Measurements from ENCODE around the gene NT5DC1.

The NT5DC1 gene

DNA sequence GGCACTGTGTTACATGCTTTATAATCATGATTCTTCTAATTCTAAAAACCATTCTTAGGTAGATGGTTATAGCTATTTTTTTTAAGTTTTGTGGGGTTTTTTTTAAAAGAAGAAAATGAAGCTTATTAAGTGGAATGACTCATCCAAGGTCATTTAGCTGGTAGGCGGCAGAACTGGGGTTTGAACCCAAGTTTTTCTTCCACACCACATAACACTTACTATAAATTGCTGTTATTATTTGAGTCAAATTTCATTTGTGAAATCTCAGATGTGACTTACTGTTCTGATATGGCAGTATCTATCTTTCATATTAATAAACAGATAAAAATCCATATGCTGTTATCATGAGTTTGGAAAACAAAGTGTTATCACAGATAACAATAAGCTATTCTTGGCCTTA lies 35.7 kb downstream of the NT5DC1 start:
- DNase-seq, result no peak

DNA sequence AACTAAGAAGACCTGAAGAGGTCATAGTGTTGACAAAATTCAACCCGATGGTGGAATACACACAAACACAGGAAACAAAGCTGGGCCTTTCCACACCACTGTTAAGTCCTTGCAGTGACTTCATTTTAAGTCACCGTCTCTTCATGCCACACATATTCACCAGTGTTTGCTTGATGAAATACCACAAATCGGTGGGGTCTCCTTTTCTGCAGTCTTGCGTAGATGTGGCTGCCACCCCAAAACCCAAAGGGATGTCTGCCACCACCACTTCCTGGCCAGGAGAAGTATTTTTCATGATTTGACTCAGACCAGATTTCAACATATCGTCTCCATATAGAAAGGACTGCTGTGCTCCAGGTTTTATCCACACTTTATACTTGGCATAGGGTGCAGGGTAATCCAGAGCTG lies 36.3 kb downstream of the NT5DC1 start:
- no peak for DNase-seq

DNA sequence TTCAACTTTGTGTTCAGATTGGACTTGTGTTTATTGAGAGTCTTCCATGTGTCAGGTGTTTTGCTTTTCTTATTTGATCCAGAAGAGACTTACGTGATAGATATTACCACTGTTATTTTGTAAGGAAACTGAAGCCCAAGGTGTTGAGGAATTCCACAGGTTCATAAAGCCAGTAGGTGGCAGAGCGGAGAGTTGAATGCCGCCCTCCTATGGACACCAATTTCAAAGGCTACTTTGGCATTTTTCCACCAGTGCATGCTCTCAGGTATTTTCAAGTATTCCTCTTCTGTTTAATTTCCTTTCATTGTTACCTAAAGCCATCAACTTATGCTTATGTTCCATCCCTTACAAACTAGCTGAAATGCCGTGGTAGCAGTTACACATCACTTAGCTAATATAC lies 39.3 kb downstream of the NT5DC1 start:
- DNase-seq, result no peak

DNA sequence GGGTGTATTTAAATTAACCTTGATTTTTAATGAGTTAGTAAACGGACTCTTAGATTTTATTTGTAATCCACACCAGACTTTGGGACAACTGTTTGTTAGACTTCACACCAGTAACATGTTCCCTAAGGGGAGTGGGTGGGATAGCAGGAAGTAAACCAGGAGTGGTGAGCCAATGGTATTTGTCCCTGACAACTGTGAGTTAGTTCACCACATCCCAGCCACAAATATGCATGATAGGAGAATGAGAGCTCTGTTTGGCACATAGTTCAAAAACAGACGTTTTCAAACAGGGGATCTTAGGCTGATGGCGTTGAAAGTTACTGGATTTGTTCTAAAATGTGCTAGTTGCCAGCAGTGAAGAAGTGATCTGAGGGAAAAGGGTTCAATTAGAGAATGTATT lies 44.0 kb downstream of the NT5DC1 start:
- no peak for DNase-seq

DNA sequence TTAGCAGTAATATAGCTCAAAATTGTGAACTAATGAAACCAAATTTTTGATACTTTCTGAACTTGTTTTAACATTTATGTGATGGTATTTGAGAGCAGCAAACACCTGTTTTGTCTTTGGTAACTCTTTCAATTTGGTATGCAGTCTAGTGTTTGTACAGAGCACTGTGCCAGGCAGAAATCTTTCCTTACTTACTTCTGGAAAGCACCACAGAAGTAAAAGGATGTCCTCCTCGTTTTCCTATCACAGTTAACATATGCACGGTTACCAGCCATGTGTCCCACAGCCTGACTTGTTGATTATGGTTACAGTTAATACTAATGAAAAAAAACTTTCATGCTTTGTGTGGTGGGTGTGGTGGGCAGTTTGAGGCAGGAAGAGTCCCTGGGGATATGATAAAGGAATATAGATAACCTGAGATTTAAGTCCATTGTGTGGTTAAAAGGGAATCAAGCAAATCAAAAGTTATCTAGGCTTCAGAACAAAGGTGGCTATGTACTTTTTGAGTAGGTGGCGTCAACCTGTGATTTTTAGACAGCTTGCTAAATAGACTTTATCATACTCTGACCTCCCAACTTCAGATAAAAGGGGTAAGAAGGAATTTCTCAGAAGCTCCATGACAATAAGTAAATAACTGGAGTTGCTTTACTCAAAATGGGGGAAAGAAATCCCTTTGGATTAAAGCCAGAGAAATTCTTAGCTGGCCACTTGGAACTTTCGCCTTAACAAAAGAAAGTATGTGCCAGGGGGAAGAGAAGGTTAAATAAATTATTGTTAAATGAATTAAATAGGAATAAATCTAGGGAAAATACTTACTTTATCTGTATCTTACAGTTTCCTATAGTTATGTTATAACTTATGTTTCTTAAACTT lies 45.4 kb downstream of the NT5DC1 start:
- no peak for DNase-seq

DNA sequence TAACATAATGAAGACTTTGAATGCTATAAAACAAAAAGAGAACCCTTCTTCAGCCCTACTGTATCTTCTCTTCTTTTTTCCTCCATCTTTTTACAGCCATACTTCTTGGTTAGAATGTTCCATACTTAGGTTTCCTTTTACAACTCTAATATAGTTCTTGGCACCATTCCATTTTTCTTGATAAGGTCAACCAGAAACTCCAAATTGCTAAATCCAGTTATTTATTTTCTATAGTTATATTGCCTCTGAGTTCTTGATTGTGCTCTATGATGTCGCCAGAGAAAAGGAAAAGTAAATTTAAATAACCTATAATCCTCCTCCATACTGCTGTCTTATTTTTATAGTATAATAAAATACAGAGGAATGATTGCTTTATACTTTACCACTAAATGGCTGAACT lies 52.0 kb downstream of the NT5DC1 start:
- no peak for DNase-seq

DNA sequence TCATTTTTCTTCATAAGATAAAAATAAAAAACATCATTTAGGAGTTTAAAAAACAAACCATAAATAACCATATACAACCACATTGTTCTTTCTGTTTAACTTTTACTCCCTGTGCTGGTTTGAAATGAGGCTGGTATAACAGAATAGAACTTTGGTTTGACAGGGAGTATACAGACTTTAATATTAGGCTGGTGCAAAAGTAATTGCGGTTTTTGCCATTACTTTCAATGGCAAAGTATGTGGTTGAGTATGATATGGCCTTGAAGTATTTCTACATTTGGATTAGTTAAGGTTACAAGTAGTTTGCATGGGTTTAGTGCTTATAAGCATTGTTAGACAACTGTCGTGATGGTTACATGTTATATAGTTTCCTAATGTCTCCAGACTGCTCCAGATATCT lies 54.2 kb downstream of the NT5DC1 start:
- no peak for DNase-seq

DNA sequence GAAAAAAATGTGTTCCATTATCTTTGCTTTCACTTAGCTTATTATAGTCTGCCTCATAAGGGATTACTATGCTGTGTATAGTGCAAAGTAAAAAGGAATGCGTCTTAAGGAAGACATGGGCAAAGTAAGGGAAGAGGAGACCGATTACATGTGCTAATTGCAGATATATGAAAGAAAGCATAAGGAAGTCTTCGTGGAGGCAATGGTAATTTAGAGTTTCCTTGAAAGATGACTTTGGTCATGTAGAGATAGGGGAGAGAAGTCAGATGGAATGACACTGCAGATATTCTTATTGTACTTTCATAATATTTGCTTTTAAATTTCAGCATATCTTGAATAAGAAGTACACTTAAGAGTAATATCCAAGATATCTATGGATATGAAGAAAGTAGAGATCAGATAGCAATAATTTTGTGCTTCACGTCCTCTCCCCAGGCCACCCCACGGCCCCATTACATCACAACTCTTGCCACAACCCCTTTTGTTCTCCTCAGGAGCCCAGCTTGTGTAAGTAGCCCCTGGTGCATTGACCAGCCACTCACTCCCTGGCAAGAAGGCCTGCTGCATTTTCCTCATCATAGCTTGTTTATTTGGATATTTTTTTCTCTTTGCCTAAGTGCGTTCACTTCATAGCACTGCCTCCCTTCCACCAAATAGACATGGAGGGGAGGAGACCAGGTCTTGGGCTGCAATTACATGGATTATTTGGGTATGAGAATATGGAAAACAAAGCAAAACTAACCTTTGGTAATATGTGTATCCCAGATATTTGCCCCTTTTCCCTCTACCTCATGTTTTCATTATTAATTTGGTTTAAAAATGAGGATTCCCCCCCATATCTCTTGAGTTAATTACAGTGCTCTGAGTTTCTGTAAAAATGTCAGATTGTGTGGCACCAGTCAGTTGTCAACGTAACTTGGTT lies 56.0 kb downstream of the NT5DC1 start:
- no peak for DNase-seq

DNA sequence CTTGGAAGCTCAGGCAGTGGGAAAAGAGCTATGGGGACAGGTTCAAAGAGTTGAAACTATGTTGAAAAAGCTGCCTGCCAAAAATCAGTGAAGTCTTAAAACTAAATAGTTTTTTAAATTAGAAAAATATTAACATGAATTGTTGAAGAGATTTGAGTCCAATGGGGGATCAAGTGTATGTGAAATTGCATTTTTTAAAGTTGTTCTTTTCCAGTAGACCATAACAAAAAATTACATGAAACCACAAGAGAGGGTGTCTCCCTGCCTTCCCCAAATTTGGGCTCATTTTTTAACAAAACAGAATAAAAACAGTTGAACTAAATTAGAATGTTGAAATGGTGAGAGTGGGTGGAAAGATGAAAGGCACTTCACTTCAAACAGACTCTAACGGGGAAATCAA lies 56.7 kb downstream of the NT5DC1 start:
- no peak for DNase-seq

DNA sequence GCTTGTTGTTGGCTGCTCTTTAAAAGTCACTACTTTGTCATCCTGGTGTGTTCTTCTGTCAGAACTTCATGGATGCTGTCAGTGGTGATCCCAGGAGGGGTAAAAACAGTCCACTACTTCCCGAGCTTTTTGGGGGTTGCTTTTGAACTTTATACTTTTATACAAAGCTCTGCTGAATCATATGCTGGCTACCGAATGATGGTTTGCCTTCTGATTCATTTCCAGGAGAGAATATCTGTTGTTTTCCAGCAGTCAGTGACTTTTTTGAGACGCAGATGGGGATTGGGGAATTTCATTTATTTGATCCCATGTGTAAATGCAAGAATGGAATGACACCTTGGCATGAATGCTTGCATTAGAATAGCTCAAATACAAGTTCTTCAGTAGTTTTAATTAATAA lies 58.0 kb downstream of the NT5DC1 start:
- no peak for DNase-seq

DNA sequence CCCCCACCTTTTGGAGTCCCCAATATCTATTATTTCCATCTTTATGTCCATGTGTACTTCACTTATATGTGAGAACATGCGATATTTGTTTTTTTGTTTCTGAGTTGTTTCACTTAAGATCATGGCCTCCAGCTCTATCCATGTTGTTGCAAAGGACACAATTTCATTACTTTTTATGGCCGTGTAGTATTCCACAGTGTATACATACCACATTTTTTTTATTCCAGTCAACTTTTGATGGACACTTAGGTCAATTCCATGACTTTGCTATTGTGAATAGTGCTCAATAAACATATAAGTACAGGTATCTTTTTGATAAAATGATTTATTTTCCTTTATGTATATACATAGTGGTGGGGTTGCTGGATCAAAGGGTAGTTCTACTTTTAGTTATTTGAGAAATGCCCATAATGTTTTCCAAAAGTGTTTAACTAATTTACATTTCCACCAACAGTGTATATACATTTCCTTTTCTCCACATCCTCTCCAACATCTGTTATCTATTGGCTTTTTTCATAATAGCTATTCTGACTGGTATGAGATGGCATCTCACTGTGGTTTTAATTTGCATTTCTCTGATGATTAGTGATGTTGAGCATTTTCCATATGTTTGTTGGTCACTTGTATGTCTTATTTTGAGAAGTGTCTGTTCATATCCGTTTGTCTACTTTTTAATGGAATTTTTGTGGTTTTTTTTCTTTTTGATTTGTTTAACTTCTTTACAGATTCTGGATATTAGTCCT lies 59.3 kb downstream of the NT5DC1 start:
- DNase-seq, result no peak

DNA sequence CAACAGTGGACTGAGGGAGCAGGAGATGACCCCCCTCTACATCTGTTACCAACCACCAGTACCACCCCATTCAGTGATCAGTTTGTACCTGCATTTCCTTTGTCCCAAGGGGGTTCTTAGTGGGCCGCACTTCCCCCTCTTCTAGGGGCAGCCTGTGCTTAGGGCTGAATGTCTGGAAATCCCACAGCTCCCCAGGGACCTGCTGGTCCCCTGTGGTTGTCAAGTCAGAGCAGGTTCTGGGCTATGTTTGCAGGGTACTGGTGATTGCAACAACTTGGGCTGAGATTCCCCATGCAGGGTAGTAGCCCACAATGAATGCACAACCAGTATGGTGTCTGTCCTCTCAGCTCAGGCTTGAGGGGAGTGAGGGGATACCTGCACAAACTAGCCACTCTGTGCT lies 64.9 kb downstream of the NT5DC1 start:
- no peak for DNase-seq

DNA sequence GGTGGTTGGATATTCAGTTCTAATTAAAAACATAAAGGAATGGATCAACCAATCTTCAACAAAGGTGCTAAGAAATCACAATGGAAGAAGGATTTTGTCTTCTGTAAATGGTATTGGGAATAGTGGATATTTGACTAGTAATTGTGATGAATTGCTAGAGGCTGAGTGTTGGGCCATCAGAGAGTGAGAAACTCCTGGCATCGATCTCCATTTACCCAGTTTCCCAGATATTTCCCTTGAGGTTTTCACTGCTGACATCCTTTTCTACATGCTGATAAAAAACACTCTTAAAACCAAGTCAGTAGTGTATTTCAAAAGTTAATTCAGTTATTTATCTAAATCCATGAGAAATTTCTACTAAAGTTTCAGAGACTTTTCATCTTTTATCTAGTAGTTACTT lies 65.7 kb downstream of the NT5DC1 start:
- DNase-seq, result no peak

DNA sequence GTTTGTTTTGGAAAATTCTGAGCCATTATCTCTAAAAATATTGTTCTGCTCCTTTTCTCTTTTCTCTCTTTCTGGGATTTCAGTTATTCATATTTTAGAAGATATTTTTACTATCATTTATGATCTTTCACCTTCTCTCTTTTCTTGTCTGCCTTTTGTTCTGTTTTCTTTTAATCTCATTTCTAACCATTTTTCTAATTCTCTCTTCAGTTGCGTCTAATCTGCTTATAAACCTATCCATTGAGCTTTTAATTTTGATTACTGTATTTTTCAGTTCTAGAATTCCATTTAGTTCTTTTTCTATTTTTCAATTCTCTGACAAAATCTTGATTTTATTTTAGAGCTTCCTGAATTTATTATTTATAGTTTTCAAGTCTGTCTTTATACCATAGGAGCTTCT lies 67.5 kb downstream of the NT5DC1 start:
- no peak for DNase-seq

DNA sequence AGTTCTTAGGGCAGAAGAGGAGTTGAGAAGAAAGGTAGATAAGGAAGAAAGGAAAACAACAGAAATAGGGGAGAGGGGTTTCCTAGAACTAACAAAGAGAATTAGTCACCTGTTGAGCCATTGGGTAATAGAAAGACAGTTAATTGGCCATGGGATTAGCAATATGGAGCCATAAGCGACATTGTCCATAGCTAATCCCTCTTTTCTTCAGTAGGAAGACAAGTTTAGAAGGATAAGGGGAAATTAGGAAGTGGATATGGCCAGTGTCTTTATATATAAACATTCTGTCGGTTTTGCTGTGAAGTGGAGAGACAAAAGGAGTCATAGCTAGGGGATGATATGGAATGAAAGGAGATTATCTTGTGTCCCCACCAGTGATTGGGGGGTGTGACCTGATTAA lies 69.2 kb downstream of the NT5DC1 start:
- DNase-seq, result no peak

DNA sequence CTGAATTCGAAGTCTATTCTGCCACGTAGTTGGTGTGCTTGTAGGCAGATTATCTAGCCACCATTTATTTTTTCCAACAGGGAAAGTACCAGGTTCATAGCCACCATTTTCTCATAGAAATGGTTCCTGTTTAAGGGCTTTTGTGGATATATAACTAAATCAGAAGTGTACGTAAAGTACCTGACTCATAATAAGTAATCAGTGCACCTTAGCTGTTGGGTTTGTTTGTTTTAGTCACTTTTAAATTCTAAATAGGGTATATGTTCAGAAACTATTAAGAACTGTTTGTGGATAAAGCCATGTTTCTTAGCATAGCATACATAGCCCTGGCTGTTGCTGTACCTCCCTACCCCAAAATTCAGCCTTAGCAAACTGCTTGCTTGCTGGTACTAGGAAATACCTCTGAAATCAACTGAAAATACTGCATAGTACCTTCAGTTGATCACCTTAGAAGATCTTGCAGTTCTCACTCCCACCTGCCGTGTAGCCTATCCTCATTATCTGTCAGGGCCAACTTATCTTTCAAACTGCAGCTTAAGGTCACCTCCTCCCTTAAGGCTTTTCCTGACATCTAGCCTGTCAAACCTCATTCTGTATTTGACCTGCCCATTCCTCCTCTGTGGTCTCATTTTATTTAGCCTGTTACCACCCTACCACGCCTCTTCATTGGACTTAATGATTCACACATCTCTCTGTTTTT lies 69.9 kb downstream of the NT5DC1 start:
- DNase-seq, result no peak

DNA sequence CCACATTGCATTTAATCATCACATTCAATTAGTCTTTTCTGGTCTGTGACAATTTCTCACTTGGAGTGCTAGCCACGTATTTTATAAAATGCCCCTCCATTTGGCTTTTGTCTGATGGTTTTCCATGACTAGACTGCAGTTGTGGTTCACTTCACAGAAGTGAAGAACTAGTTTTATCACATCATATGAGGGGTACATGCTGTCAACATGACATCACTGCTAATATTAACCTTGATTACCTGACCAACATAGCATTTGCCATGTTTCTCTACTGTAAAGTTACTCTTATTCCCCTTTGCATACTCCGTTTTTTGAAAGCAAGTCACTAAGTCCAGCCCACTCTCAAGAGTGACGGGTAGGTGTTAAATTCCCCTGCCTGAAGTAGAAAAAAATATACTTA lies 73.3 kb downstream of the NT5DC1 start:
- no peak for DNase-seq

DNA sequence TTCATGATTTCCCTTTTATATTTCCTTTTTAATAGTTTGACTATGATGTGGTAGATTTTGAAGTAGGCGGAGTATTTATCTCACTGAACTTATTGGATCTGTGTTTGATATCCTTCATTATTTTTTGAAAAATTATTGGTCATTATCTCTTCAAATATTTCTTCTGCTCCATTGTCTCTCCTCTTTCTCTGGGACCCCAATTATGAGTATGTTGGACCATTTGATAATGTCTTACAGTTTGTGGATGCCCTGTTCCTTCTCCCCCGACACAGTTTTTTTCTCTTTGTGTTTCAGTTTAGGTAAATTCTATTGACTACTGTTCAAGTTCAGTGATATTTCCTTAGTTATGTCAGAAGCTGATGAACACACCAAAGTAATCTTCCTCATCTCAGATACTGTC lies 74.7 kb downstream of the NT5DC1 start:
- DNase-seq, result no peak

DNA sequence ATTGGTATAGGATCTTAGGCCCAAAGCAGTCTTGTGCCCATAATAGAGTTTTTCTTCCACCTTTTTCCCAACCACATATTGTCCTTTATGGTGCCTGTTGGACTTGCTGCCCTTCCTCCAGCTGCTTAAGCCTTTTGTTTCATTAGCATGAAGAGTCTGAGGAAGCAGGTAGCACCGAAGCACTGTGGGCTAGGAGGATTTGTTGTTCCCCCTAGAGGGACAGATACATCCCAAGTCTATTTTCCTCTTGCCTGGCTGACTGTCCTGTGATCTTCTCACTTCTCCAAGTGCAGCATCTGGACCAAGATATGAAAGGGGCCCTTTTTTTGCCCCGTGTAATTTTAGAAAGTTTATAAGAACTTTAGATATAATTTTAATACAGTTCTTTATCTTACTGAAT lies 75.9 kb downstream of the NT5DC1 start:
- DNase-seq, result no peak

DNA sequence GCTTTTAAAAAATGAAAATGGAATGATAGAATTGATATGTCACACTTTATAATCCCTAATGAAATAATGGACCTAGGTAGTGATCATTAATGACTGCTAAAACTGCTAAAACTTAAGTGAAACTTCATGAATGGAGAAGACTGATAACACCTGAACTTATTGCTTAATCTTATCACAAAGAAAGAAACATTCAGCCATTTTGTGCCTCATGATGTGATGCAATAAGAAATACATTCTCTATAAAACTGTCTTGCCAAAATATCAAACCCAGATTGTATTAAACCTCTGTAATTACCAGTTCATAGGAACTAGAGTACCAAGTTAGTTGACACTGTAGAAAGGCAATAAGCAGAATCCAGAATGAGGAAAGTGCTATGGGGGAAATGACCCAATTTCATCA lies 79.7 kb downstream of the NT5DC1 start:
- DNase-seq, result no peak

DNA sequence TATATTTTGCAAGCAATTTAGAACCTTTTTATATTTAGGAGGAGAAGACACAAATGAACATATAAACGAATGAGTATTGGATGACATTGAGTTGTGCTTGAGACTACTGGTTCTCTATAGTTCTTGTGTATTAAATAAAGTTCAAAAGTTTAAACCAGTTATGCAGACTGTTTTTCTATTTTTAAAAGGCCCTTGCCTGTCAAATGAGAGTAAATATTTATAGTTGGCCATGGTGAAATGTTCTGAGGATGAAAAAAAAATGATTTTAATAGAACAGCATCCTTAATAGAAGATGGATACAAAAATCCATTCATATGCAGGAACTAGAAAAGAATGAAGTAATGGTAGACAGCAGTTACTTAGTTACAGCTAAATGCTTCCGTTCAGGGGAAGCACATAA lies 88.8 kb downstream of the NT5DC1 start:
- no peak for DNase-seq

Data from amygdala (tissue), 56 donors.